ENCODE results near the gene SGCA.

SGCA gene

DNA sequence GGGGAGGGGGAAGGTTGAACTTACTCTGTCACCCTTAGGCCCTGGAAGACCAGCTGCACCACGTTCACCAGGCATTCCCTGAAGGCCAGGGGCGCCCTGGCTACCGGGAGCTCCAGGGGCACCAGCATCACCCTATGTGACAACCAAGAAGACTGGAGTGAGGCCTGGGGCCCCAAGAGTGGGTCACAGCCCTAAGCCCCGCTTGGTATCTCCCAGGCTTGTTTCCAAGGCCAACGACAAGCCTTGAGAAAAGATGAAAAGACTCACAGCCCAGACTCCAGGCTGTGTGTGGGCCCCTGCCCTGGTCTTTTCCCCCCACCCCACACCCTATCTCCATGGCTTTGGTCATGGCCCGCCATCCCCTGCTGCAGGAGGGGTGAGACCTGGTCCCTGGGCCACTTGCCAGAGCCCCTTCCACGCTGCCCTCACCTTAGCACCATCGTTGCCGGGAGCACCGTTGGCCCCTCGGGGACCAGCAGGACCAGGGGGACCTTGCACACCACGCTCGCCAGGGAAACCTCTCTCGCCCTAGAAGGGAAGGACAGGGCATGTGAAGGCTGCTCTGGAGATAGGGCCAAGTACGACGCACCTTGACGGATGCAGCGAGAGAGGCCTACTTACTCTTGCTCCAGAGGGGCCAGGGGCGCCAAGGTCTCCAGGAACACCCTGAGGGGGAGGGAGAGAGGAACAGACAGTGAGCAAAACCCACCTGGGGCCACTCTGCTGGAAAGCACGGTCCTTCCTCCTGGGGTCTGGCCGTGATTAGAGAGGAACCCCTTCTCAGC, 25.7 kb downstream of the SGCA start:
- Histone ChIP-seq H3K4me2 (ENCODE audit: insufficient read depth, low read length) (no peak overlapping the region), H2AFZ (ENCODE audit: low read depth, low read length) (no peak overlapping the region), H3K9ac (ENCODE audit: low read depth, low read length) (no peak overlapping the region), H3K36me3 (ENCODE audit: insufficient read depth, low read length) (no peaks in the 10 kb centered on the region), H3K27me3 (ENCODE audit: insufficient read depth, low read length, poor library complexity) (peaks cover 21% of the 10 kb centered on the region), H3K4me1 (ENCODE audit: insufficient read depth, low read length) (no peaks in the 10 kb centered on the region), H3K79me2 (ENCODE audit: insufficient read depth, low read length) (no peaks in the 10 kb centered on the region), H3K4me3 (ENCODE audit: low read depth in 1 of 2, low read length in 2 of 2) (no peak overlapping the region), H3K27ac (ENCODE audit: low read length) (no peak overlapping the region), H3K9me3 (ENCODE audit: insufficient read depth, low read length, severe bottlenecking) (no peaks in the 10 kb centered on the region), H4K20me1 (ENCODE audit: insufficient read depth, low read length) (peaks cover 3% of the 10 kb centered on the region)
- DNase-seq = no peak
- TF ChIP-seq, protein P1, sequence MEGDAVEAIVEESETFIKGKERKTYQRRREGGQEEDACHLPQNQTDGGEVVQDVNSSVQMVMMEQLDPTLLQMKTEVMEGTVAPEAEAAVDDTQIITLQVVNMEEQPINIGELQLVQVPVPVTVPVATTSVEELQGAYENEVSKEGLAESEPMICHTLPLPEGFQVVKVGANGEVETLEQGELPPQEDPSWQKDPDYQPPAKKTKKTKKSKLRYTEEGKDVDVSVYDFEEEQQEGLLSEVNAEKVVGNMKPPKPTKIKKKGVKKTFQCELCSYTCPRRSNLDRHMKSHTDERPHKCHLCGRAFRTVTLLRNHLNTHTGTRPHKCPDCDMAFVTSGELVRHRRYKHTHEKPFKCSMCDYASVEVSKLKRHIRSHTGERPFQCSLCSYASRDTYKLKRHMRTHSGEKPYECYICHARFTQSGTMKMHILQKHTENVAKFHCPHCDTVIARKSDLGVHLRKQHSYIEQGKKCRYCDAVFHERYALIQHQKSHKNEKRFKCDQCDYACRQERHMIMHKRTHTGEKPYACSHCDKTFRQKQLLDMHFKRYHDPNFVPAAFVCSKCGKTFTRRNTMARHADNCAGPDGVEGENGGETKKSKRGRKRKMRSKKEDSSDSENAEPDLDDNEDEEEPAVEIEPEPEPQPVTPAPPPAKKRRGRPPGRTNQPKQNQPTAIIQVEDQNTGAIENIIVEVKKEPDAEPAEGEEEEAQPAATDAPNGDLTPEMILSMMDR (IDR thresholded peaks at IDR 0.05; ENCODE audit: borderline replicate concordance, extremely low read depth, low read length, poor library complexity, severe bottlenecking) = no peak
- TF ChIP-seq EZH2 (IDR thresholded peaks at IDR 0.05; ENCODE audit: borderline replicate concordance, low read depth, low read length, severe bottlenecking) = no peak
- no peak for ATAC-seq (ENCODE audit: insufficient read depth, low read depth)

DNA sequence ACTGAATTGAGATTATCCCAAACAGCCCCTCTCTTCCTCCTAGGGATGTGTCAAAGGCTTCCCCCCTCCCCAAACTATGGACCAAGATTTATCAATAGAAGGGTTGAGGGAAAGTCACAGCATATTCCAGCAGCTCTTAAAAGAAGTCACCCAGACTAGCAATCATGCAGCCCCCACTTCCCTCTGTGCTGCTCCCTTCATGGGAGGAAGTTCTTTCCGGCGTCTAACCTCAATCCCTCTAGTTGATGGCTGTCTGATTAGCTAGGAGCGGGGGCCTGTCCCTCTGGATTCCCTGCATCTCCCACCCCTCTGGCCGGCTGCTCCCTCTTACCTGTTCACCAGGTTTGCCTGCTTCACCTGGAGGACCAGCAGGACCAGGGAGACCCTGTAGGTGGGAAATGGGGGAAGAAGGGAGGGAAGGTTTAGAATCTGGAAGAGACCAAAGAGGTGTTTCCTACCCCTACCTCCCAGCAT, 26.4 kb downstream of the SGCA start:
- H3K9ac ChIP-seq (ENCODE audit: low read depth, low read length) = no peak overlapping the region
- no peak overlapping the region for H3K27ac ChIP-seq (ENCODE audit: low read length)
- H3K4me2 ChIP-seq (ENCODE audit: insufficient read depth, low read length) = no peak overlapping the region

DNA sequence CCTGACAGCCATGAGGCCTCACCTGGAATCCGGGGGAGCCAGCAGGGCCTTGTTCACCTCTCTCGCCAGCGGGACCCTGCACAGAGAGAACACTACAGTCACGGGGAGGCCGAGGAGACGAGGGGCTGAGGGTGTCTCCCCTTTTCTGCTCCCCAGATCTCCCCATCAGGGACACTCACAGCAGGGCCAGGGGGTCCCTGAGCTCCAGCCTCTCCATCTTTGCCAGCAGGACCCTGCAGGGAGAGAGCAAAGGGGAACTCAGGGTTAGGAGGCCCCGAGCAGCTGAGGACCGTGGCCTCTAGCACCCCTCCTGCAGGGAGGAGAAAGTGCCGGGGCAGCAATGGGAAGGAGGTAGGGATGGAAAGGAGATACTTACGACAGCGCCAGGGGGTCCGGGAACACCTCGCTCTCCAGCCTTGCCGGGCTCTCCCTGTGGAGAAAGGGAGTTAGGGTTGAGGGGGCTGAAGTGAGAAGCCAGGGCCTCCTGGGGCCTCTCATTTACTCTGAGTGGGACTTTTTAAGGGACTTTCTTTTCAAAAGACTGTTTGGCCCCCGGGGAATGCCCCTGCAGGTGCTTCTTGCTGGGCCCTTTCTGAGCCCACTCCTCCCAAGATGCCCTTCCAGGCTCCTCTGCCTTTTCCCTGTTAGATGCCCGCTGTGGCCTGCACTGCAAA, 26.9 kb downstream of the SGCA start:
- Histone ChIP-seq H3K4me3 (ENCODE audit: low read depth in 1 of 2, low read length in 2 of 2) (no peak overlapping the region), H3K9me3 (ENCODE audit: insufficient read depth, low read length, severe bottlenecking) (no peaks in the 10 kb centered on the region), H3K27ac (ENCODE audit: low read length) (no peak overlapping the region), H4K20me1 (ENCODE audit: insufficient read depth, low read length) (peaks cover 3% of the 10 kb centered on the region), H3K4me2 (ENCODE audit: insufficient read depth, low read length) (no peak overlapping the region), H3K9ac (ENCODE audit: low read depth, low read length) (no peak overlapping the region), H2AFZ (ENCODE audit: low read depth, low read length) (no peak overlapping the region), H3K79me2 (ENCODE audit: insufficient read depth, low read length) (no peaks in the 10 kb centered on the region), H3K36me3 (ENCODE audit: insufficient read depth, low read length) (no peaks in the 10 kb centered on the region), H3K27me3 (ENCODE audit: insufficient read depth, low read length, poor library complexity) (peaks cover 21% of the 10 kb centered on the region), H3K4me1 (ENCODE audit: insufficient read depth, low read length) (no peaks in the 10 kb centered on the region)
- TF ChIP-seq, protein P1 (IDR thresholded peaks at IDR 0.05; ENCODE audit: borderline replicate concordance, extremely low read depth, low read length, poor library complexity, severe bottlenecking) = no peak
- no peak for TF ChIP-seq EZH2 (IDR thresholded peaks at IDR 0.05; ENCODE audit: borderline replicate concordance, low read depth, low read length, severe bottlenecking)
- DNase-seq (no peak), ATAC-seq (ENCODE audit: insufficient read depth, low read depth) (no peak)

More for the DNA sequence above, 26.4 kb downstream of the SGCA start:
- Histone ChIP-seq H3K4me1 (ENCODE audit: insufficient read depth, low read length) (no peaks in the 10 kb centered on the region), H3K27me3 (ENCODE audit: insufficient read depth, low read length, poor library complexity) (peaks cover 24% of the 10 kb centered on the region), H2AFZ (ENCODE audit: low read depth, low read length) (no peak overlapping the region), H4K20me1 (ENCODE audit: insufficient read depth, low read length) (peaks cover 3% of the 10 kb centered on the region), H3K36me3 (ENCODE audit: insufficient read depth, low read length) (no peaks in the 10 kb centered on the region), H3K79me2 (ENCODE audit: insufficient read depth, low read length) (no peaks in the 10 kb centered on the region), H3K4me3 (ENCODE audit: low read depth in 1 of 2, low read length in 2 of 2) (no peak overlapping the region), H3K9me3 (ENCODE audit: insufficient read depth, low read length, severe bottlenecking) (no peaks in the 10 kb centered on the region)
- ATAC-seq (ENCODE audit: insufficient read depth, low read depth) (no peak), DNase-seq (no peak)
- TF ChIP-seq, protein P1 (IDR thresholded peaks at IDR 0.05; ENCODE audit: borderline replicate concordance, extremely low read depth, low read length, poor library complexity, severe bottlenecking) = no peak
- TF ChIP-seq EZH2 (IDR thresholded peaks at IDR 0.05; ENCODE audit: borderline replicate concordance, low read depth, low read length, severe bottlenecking) = no peak
